SKM-1 (cell line): ENCODE data around the gene NUP210.

Source experiments
- DNase-seq: peaks from one replicate; lab custom pipeline; 2025; ENCODE audit not compliant: unreplicated experiment; lab: John Stamatoyannopoulos, UW

The NUP210 gene

GRCh38 chr3:13294442-13295351 is 125.4 kb downstream of the NUP210 start:
- no peak for DNase-seq

GRCh38 chr3:13292375-13292774 is 127.7 kb downstream of the NUP210 start:
- no peak for DNase-seq

- no peak for DNase-seq
Measured at GRCh38 chr3:13290941-13291340, 129.2 kb downstream of the NUP210 start.

- DNase-seq, result no peak
Measured at GRCh38 chr3:13289771-13290285, 130.3 kb downstream of the NUP210 start.

GRCh38 chr3:13288732-13289718 is 131.1 kb downstream of the NUP210 start:
- no peak for DNase-seq

- no peak for DNase-seq
Measured at GRCh38 chr3:13287833-13288232, 132.3 kb downstream of the NUP210 start.

GRCh38 chr3:13286873-13287272 is 133.2 kb downstream of the NUP210 start:
- no peak for DNase-seq

- DNase-seq, result no peak
Measured at GRCh38 chr3:13285007-13285567, 135.0 kb downstream of the NUP210 start.

- no peak for DNase-seq
Measured at GRCh38 chr3:13283877-13284264, 136.3 kb downstream of the NUP210 start.

GRCh38 chr3:13282986-13283876 is 136.9 kb downstream of the NUP210 start:
- no peak for DNase-seq

GRCh38 chr3:13282358-13282985 is 137.7 kb downstream of the NUP210 start:
- DNase-seq, result no peak

GRCh38 chr3:13281507-13282357 is 138.4 kb downstream of the NUP210 start:
- DNase-seq, result no peak

- DNase-seq, result no peak
Measured at GRCh38 chr3:13280811-13281506, 139.2 kb downstream of the NUP210 start.

GRCh38 chr3:13280122-13280790 is 139.9 kb downstream of the NUP210 start:
- no peak for DNase-seq

GRCh38 chr3:13279532-13279910 is 140.6 kb downstream of the NUP210 start:
- no peak for DNase-seq

- DNase-seq, result no peak
Measured at GRCh38 chr3:13278783-13279531, 141.2 kb downstream of the NUP210 start.
